VCaP (cell line): ENCODE results near the gene SCRN3.
A peak's percentile ranks its signal among the peaks of the same experiment; 100 is the strongest.

Source experiments
- H3K27ac ChIP-seq: fragments of 450-650 bp; 2 replicates; pipeline ENCODE4 v1.5.1; 2017
- TF ChIP-seq, protein P1 (sequence below): fragments of 450-650 bp; conservative IDR thresholded peaks from 2 replicates; pipeline ENCODE4 v1.5.1; 2017; ENCODE audit warnings: mild to moderate bottlenecking, moderate library complexity

The SCRN3 gene

DNA sequence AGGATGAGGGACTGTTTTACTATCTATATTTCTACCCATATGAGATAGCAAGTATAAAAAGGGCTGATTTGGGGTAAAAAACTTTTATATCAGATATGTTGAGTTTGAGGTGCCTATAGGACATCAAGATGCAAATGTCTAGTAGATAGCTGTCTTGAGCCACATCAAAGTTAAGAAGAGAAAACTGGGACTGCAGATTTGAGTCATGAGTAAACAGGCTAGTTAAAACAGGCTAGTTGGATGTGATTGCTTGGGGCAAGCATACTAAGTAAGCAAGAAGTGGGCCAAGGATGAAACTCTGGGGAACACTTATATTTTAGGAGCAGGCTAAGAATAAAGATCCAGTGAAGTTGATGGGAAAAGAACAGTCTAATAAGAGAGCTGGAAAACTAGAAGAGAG lies 2.8 kb upstream of the SCRN3 start:
- H3K27ac ChIP-seq = no peak overlapping the region
- TF ChIP-seq, protein P1, sequence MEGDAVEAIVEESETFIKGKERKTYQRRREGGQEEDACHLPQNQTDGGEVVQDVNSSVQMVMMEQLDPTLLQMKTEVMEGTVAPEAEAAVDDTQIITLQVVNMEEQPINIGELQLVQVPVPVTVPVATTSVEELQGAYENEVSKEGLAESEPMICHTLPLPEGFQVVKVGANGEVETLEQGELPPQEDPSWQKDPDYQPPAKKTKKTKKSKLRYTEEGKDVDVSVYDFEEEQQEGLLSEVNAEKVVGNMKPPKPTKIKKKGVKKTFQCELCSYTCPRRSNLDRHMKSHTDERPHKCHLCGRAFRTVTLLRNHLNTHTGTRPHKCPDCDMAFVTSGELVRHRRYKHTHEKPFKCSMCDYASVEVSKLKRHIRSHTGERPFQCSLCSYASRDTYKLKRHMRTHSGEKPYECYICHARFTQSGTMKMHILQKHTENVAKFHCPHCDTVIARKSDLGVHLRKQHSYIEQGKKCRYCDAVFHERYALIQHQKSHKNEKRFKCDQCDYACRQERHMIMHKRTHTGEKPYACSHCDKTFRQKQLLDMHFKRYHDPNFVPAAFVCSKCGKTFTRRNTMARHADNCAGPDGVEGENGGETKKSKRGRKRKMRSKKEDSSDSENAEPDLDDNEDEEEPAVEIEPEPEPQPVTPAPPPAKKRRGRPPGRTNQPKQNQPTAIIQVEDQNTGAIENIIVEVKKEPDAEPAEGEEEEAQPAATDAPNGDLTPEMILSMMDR = no peak

DNA sequence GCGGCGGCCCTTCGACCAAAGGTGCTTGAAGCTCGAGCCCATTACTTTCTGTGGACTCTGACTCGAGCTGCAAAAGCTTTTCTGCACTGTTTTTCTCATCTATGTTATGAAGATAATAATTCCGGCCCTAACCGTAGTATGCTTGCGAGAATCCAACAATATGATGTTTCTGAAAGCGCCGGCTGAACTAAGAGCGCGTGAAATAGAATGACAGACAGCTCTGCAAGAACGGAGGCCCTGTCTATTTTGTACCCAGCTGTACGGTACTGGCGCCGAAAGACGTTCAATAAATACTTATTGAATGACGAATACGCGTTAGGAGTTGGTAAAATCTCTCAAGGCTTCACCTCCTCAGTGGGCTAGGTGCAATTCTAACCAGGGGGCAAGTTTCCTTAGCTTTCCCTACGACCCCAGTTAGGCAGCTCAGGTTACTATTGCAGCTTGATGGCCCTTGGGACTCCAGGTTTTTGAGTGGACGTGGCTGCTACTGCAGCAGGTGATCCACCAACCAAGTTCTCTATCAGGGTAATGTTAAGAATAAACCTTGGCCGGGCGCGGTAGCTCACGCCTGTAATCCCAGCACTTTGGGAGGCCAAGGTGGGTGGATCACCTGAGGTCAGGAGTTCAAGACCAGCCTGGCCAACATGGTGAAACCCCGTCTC lies 570 bp downstream of the SCRN3 start:
- H3K27ac ChIP-seq = peak overlapping the region; percentile 77
- TF ChIP-seq, protein P1 = no peak

DNA sequence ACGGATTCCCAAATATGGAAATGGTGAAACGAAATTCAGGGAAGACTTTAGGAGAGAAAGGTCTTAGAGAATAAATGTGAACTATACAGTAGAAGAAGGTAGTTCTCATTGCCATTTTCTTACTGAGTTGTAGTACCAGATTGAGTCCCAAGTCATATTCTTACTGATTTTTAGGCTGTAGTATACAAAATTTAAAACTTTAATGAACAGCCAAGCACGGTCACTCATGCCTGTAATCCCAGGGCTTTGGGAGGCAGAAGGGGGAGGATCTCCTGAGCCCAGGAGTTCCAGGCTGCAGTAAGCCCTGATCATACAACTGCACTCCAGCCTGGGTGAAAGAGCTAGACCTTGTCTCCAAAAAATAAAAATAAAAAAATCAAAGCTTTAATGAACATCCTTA lies 2.2 kb downstream of the SCRN3 start:
- TF ChIP-seq, protein P1 = no peak
- H3K27ac ChIP-seq = no peak overlapping the region

DNA sequence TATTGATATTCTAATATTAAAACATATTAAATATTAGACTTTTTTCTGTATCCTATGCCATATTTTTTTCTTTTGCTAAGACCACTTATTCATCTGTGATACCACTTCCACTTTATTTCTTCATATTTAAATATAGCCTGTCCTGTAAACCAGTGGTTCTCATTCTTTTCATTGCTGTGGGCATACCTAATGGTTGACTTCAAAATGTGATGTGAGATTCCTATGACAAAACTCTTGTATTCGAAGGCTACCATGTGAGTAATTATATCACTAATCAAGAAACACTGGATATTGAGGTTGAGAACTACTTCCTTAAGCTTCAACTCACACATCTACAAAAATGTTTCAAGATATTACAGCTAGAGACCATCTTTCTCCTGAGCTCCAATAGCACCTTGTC lies 3.6 kb downstream of the SCRN3 start:
- H3K27ac ChIP-seq = no peak overlapping the region
- TF ChIP-seq, protein P1 = no peak

DNA sequence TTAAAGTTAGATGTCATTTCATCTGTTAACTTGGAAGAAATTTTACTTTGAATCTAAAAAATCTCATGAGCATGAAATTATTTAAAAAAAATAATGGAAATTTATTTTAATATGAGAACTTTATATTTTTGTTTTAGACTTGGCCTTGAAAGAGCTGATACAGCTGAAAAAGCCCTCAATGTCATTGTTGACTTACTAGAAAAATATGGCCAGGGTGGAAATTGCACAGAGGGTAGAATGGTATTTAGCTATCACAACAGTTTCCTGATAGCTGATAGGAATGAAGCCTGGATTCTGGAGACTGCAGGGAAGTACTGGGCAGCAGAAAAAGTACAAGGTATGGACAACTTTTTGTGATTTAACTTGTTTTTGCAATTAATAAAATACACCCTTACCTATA lies 5.3 kb downstream of the SCRN3 start:
- H3K27ac ChIP-seq = no peak overlapping the region
- TF ChIP-seq, protein P1 = no peak

DNA sequence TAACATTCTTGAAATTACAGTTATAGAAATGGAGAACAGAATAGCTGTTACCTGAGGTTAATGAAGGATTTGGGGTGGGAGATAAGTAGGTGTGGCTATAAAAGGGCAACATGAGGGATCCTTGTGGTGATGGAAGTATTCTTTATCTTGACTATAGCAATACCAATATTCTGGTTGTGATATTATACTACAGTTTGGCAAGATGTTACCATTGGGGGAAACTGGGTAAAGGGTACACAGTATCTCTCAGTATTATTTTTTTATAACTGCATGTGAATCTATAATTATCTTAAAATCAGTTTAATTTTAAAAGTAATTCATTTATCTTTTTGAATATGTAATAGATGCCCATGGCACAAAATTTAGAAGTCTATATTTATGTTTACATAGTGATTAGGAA lies 8.1 kb downstream of the SCRN3 start:
- H3K27ac ChIP-seq = no peak overlapping the region
- TF ChIP-seq, protein P1 = no peak

DNA sequence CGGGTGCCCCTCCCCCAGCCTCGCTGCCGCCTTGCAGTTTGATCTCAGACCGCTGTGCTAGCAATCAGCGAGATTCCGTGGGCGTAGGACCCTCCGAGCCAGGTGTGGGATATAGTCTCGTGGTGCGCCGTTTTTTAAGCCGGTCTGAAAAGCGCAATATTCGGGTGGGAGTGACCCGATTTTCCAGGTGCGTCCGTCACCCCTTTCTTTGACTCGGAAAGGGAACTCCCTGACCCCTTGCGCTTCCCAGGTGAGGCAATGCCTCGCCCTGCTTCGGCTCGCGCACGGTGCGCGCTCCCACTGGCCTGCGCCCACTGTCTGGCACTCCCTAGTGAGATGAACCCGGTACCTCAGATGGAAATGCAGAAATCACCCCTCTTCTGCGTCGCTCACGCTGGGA lies 14.5 kb downstream of the SCRN3 start:
- H3K27ac ChIP-seq = peak overlapping the region; percentile 66

DNA sequence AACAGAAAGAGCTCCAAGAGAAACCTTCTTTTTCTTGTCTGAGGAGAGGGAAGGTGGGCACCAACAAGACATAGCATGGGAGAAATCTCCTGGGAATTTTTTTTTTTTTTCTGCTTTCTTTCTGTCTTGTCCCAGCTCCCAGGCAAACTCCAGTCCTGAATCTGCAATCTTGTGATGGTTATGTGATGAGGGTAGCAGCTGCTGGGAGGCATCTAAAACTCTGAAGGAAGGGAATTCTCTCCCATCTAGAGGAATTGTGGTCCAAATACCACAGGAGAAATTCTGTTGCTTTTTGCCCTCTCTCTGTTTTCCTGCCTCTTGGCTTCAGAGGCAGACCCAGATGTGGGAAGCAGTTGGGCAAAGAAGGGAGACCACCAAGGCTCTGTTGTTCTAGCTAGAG lies 16.7 kb downstream of the SCRN3 start:
- H3K27ac ChIP-seq = no peak overlapping the region
- TF ChIP-seq, protein P1 = no peak
